DMS 273 (cell line): ENCODE results near the gene HS6ST3.

Source experiments
- DNase-seq: peaks from one replicate; lab custom pipeline; 2025; ENCODE audit not compliant: unreplicated experiment; lab: John Stamatoyannopoulos, UW

The HS6ST3 gene

DNA sequence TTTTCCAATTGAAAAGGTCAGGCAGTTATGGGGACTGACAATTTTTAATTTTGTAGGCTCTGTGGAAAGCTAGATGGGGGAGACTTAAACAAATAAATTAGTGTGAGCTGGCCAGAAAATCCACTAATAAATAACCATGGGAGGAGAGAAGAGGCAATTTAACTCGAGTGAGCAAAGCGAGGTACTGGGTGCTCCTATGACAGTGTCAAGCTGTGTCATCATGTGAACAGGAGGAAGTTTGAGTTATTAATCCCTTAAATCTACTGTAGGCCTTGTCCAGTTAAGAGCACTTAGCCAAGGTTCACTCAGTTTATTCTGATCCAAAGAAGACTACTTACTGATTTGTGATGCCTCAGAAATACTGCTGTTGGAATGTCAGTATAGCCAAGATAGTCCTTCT lies 781.6 kb downstream of the HS6ST3 start:
- no peak for DNase-seq

DNA sequence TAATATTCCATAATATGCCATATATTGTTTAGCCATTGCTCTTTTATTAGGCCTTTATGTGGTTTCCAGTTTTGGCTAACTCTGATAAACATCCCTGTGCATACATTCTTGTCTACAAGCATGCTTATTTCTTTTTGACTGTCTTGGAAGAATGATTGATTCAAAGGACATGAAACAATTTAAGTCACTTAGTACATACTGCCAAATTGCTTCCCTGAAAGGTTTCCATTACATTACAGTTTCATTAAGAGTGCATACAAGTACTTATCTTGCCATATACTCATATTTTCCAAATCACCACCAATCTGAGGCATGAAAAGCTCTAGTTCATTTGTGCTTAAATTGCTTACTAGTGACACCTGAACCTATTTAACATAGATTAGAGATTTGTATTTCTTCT lies 790.5 kb downstream of the HS6ST3 start:
- DNase-seq: no peak
